RPMI7951 (cell line): ENCODE measurements around the gene CSTPP1. TPM values are rescaled to one million over a fixed set of nuclear protein-coding genes. Genes with fewer than 3 reads are reported as not detected.
A peak's percentile ranks its signal among the peaks of the same experiment; 100 is the strongest.

ENCODE experiments used
- DNase-seq: peaks from one replicate; pipeline ENCODE4 v3.0.0-alpha.2; 2012; ENCODE audit warnings: low read depth
- total RNA-seq: library from RNA; depleted of rRNA; stranded (reverse); fragments of >200 nt; shearing (Covaris generic); gene quantifications from 2 replicates; pipeline ENCODE4 v1.2.3, GENCODE V29; 2014

The CSTPP1 gene
- total RNA-seq, 1 experiment from 2014 or later: 33.9 TPM

GRCh38 chr11:47130543-47130942 is 194.0 kb downstream of the CSTPP1 start:
- no peak for DNase-seq

- DNase-seq: no peak
Observed at GRCh38 chr11:47131136-47131535, 194.6 kb downstream of the CSTPP1 start.

- DNase-seq: no peak
Observed at GRCh38 chr11:47132490-47132889, 195.9 kb downstream of the CSTPP1 start.

- DNase-seq: no peak
Observed at GRCh38 chr11:47132981-47133380, 196.4 kb downstream of the CSTPP1 start.

GRCh38 chr11:47136327-47136726 is 199.8 kb downstream of the CSTPP1 start:
- no peak for DNase-seq

GRCh38 chr11:47136921-47137320 is 200.4 kb downstream of the CSTPP1 start:
- no peak for DNase-seq

GRCh38 chr11:47137476-47137875 is 200.9 kb downstream of the CSTPP1 start:
- no peak for DNase-seq

- no peak for DNase-seq
Observed at GRCh38 chr11:47139878-47140277, 203.3 kb downstream of the CSTPP1 start.

GRCh38 chr11:47143322-47143721 is 206.8 kb downstream of the CSTPP1 start:
- peak; percentile 90 for DNase-seq

GRCh38 chr11:47144541-47144940 is 208.0 kb downstream of the CSTPP1 start:
- peak; percentile 23 for DNase-seq

- no peak for DNase-seq
Observed at GRCh38 chr11:47147250-47147649, 210.7 kb downstream of the CSTPP1 start.

- DNase-seq: no peak
Observed at GRCh38 chr11:47147681-47148080, 211.1 kb downstream of the CSTPP1 start.

- no peak for DNase-seq
Observed at GRCh38 chr11:47148270-47148669, 211.7 kb downstream of the CSTPP1 start.

GRCh38 chr11:47148903-47149531 is 212.5 kb downstream of the CSTPP1 start:
- peak; percentile 32 for DNase-seq

GRCh38 chr11:47149782-47150181 is 213.2 kb downstream of the CSTPP1 start:
- DNase-seq: no peak

GRCh38 chr11:47152126-47152952 is 215.8 kb downstream of the CSTPP1 start:
- DNase-seq: no peak

GRCh38 chr11:47152953-47153950 is 216.7 kb downstream of the CSTPP1 start:
- DNase-seq: peak; percentile 59

GRCh38 chr11:47154616-47155570 is 218.3 kb downstream of the CSTPP1 start:
- DNase-seq: no peak

- no peak for DNase-seq
Observed at GRCh38 chr11:47155879-47156278, 219.3 kb downstream of the CSTPP1 start.

GRCh38 chr11:47156333-47156732 is 219.8 kb downstream of the CSTPP1 start:
- DNase-seq: no peak

- no peak for DNase-seq
Observed at GRCh38 chr11:47156951-47157350, 220.4 kb downstream of the CSTPP1 start.
